GM18502 (cell line): ENCODE data around the gene PRRG3.

Experiments used
- ATAC-seq: cut with Tn5 transposase; IDR thresholded peaks from one replicate; pipeline ENCODE4 v1.9.1; 2021; ENCODE audit warnings: mild to moderate bottlenecking; ENCODE audit not compliant: unreplicated experiment, poor library complexity

PRRG3 gene

GRCh38 chrX:151738751-151739150, 43.5 kb downstream of the PRRG3 start:
- ATAC-seq, result no peak

GRCh38 chrX:151741606-151742005, 46.3 kb downstream of the PRRG3 start:
- ATAC-seq, result no peak

DNA sequence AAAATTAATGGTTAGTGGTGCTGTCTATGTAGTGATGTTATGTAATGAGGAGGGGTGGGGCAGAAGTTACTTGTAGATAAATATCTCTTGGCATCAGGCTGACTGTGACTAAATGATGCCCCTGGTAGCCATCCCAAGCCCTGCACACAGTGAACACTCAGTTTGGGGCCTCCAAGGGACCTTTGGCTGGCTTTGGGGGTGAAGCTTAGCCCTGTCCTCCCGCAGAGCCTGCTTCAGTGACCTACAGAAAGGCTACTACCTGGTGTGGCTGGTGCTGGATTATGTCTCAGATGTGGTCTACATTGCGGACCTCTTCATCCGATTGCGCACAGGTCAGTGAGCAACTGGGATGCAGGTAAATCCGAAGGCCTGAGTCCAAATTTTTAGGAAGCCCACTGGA, 47.1 kb downstream of the PRRG3 start:
- no peak for ATAC-seq

DNA sequence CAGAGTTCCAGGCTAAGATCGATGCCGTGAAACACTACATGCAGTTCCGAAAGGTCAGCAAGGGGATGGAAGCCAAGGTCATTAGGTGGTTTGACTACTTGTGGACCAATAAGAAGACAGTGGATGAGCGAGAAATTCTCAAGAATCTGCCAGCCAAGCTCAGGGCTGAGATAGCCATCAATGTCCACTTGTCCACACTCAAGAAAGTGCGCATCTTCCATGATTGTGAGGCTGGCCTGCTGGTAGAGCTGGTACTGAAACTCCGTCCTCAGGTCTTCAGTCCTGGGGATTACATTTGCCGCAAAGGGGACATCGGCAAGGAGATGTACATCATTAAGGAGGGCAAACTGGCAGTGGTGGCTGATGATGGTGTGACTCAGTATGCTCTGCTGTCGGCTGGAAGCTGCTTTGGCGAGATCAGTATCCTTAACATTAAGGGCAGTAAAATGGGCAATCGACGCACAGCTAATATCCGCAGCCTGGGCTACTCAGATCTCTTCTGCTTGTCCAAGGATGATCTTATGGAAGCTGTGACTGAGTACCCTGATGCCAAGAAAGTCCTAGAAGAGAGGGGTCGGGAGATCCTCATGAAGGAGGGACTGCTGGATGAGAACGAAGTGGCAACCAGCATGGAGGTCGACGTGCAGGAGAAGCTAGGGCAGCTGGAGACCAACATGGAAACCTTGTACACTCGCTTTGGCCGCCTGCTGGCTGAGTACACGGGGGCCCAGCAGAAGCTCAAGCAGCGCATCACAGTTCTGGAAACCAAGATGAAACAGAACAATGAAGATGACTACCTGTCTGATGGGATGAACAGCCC, 48.6 kb downstream of the PRRG3 start:
- ATAC-seq, result no peak

GRCh38 chrX:151745651-151746050, 50.4 kb downstream of the PRRG3 start:
- no peak for ATAC-seq

GRCh38 chrX:151746502-151746901, 51.2 kb downstream of the PRRG3 start:
- ATAC-seq, result no peak

DNA sequence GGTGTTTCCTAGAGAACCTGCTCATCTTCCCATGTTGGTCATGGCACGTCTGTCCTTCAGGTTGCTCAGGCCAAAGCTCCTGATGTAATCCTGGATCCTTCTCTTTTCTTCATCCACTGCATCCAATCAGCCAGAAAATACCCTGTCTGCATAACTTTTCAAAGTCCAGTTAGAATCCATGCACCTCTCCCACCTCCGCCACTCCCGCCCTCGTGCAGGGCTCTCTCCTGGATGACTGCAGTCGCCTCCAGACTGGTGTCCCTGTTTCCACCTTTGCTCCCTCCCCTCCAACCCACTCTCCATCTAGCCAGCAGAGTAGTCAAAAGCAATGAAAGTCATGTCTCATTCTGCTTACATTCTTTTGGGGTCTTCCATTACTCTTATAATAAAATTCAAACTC, 55.3 kb downstream of the PRRG3 start:
- no peak for ATAC-seq

DNA sequence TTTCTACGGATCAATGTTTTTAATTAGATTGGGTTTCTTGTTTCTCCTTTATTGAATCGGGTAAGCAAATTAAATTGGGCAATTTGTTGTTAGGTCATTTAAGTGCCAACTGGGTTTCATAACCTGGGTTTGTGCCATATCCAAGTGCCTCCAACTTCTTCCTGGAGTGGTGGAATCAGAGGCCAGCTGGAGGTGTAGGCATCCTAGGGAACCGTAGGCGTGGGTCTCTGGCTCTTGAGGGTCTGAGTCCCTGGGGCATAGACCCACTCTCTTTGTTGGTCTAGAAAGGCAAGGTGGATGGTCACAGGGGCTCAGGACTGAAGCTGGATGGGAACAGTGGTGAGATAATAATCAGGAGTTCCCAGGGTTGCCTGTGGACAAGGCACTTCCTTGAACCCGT, 57.6 kb downstream of the PRRG3 start:
- no peak for ATAC-seq

GRCh38 chrX:151753313-151754046, 58.2 kb downstream of the PRRG3 start:
- peak; percentile 92 for ATAC-seq

- no peak for ATAC-seq
These were observed 58.8 kb downstream of the PRRG3 start for GRCh38 chrX:151754047-151754429.

DNA sequence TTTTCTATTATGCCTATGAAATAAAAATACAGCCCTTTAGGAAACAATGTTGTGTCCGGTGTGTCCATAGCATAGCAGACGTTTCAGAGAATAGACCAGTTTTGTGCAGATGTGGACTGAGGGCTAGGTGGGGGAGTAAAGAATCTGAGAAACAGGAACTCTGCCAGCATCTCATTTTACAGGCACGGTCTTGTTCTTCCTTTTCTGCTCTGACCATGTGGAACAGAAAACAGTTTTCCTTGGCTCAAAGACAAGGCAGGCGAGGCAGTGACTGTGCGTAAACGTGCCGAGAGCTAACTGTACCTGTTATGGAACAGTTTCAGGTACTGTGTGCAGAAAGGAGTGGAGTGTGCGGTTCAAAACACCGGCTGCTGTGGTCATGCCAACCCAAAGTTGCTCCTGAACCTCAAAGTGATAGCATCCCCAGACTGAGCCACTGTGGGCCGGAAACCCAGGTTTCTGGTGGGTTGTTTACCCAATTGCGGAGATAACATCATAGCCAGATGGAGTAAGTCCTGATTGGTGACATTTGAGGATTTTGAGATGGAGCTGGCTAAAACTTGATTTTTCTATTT, 59.5 kb downstream of the PRRG3 start:
- ATAC-seq, result no peak
